ENCODE results near the gene THEM5. TPM values are rescaled to one million over a fixed set of nuclear protein-coding genes. Genes with fewer than 3 reads are reported as not detected.

The THEM5 gene
- total RNA-seq, 1 donor from 2014 or later, result not detected

DNA sequence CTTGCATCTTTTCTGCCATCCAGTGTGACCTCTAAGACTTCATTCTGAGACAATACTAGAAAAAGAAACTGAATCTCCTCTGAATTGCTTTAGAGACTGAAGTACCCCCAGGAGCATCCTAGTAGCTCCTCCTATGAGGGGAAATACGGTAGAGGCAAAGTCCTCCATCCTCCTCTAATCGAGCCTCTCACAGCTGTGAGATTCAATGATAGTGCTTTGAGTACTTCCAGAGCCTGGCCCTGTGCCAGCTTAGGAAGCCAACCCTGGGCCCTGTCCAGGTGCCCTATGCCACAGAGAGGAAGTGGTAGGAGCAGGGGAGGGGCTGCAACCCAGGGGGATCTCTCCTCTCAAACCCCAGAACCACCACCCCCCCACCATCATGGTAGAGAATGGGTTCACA lies 32.6 kb downstream of the THEM5 start:
- no peaks in the 10 kb centered on the region for H3K36me3 Mint-ChIP-seq (ENCODE audit: unreplicated experiment)
- DNase-seq (ENCODE audit: extremely low spot score, unreplicated experiment), result no peak
- H3K27me3 Mint-ChIP-seq (ENCODE audit: unreplicated experiment), result peaks cover 14% of the 10 kb centered on the region
- H3K4me1 Mint-ChIP-seq (ENCODE audit: unreplicated experiment), result no peaks in the 10 kb centered on the region
- H3K27ac Mint-ChIP-seq (ENCODE audit: unreplicated experiment), result no peak overlapping the region
- H3K9me3 Mint-ChIP-seq (ENCODE audit: unreplicated experiment), result no peaks in the 10 kb centered on the region
- TF ChIP-seq, protein P1, sequence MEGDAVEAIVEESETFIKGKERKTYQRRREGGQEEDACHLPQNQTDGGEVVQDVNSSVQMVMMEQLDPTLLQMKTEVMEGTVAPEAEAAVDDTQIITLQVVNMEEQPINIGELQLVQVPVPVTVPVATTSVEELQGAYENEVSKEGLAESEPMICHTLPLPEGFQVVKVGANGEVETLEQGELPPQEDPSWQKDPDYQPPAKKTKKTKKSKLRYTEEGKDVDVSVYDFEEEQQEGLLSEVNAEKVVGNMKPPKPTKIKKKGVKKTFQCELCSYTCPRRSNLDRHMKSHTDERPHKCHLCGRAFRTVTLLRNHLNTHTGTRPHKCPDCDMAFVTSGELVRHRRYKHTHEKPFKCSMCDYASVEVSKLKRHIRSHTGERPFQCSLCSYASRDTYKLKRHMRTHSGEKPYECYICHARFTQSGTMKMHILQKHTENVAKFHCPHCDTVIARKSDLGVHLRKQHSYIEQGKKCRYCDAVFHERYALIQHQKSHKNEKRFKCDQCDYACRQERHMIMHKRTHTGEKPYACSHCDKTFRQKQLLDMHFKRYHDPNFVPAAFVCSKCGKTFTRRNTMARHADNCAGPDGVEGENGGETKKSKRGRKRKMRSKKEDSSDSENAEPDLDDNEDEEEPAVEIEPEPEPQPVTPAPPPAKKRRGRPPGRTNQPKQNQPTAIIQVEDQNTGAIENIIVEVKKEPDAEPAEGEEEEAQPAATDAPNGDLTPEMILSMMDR (IDR thresholded peaks at IDR 0.05), result no peak
- H3K4me3 Mint-ChIP-seq (ENCODE audit: unreplicated experiment), result no peak overlapping the region

DNA sequence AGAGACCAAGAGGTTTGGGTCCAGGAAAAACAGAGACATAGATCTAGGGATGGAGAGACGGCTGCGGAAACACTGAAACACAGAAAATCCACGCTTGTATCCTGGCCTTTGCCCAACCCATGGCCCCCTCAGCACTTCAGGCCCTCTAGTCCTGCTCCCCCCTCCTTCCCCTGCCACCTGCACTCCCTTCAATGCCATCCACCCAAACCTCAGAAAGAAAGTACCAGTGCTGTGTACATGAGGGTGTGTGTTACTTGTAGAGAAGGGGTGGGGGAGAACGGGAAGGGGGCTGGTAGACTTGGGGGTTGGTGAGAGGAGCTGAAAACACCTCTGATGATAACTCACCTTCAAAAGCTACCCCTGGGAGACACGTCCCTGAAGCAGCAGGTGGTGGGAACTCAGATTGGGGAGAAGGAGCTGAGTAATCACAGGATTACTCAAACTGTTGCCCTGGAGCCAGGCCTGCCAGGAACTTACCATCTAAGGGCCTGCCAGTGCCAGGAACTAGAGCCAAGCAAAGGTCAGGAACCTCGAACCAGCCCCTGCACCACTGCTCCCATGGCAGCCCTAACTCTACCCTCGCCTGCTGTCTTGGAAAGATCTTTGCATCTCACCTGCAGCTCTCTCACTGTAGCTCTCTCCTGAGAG lies 33.4 kb downstream of the THEM5 start:
- Mint-ChIP-seq H3K27ac (ENCODE audit: unreplicated experiment) (no peak overlapping the region), H3K27me3 (ENCODE audit: unreplicated experiment) (peaks cover 7% of the 10 kb centered on the region), H3K4me3 (ENCODE audit: unreplicated experiment) (no peak overlapping the region), H3K9me3 (ENCODE audit: unreplicated experiment) (no peaks in the 10 kb centered on the region), H3K36me3 (ENCODE audit: unreplicated experiment) (no peaks in the 10 kb centered on the region), H3K4me1 (ENCODE audit: unreplicated experiment) (no peaks in the 10 kb centered on the region)
- no peak for DNase-seq (ENCODE audit: extremely low spot score, unreplicated experiment)
- TF ChIP-seq, protein P1 (IDR thresholded peaks at IDR 0.05), result no peak

DNA sequence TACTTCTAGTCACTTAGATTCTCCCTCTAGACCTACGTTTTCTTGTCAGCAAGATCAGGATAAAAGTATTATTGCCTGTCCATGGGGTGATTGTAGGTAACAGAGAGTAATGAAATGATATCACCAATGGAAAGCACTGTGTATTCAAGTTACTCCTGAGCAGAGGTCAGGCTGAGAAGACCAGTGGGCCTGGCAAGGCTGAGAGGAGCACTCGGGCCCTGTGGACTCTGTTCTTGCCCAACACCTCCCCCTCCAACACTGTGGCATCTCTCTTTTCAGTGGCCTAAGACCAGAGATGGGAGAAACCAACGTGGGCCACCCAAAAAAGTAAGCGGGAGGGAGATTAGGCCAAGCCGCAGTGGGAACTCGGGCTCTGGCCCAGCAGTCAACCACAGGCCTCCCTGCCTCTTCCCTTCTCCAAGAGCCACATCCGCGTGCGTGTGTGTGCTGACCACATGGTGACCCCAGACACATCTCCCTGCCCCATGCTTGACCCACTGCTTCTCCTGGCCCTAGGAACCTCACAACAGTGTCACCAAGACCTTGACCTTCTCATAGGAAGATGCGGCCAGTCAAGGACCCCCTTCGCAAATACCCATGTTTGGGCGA lies 34.2 kb downstream of the THEM5 start:
- Mint-ChIP-seq H3K36me3 (ENCODE audit: unreplicated experiment) (no peaks in the 10 kb centered on the region), H3K4me1 (ENCODE audit: unreplicated experiment) (no peaks in the 10 kb centered on the region), H3K27ac (ENCODE audit: unreplicated experiment) (no peak overlapping the region), H3K27me3 (ENCODE audit: unreplicated experiment) (peaks cover 5% of the 10 kb centered on the region), H3K4me3 (ENCODE audit: unreplicated experiment) (no peak overlapping the region), H3K9me3 (ENCODE audit: unreplicated experiment) (no peaks in the 10 kb centered on the region)
- no peak for DNase-seq (ENCODE audit: extremely low spot score, unreplicated experiment)
- TF ChIP-seq, protein P1 (IDR thresholded peaks at IDR 0.05), result no peak

DNA sequence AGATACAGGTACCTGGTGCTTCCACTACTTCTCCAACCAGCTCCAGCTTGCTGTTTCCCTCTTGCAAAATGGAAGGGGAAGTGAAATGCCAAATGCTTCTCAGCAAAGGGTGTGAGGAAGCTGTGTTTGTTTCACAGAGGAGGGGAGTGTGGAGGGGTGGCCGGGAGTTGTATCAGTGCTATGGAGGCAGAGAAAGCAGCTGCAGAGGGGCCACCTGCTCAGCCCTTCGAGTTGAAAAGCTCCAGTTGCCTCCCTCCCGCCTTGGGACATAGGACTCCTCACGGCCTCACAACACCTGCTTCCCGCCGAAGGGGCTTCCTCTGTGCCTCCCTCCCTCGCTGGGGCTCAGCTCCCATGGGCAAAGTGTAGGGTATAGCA lies 36.2 kb downstream of the THEM5 start:
- no peaks in the 10 kb centered on the region for H3K9me3 Mint-ChIP-seq (ENCODE audit: unreplicated experiment)
- TF ChIP-seq, protein P1 (IDR thresholded peaks at IDR 0.05), result no peak
- H3K4me1 Mint-ChIP-seq (ENCODE audit: unreplicated experiment), result no peaks in the 10 kb centered on the region
- H3K4me3 Mint-ChIP-seq (ENCODE audit: unreplicated experiment), result no peak overlapping the region
- no peak overlapping the region for H3K27ac Mint-ChIP-seq (ENCODE audit: unreplicated experiment)
- DNase-seq (ENCODE audit: extremely low spot score, unreplicated experiment), result no peak
- peaks cover 7% of the 10 kb centered on the region for H3K27me3 Mint-ChIP-seq (ENCODE audit: unreplicated experiment)
- no peaks in the 10 kb centered on the region for H3K36me3 Mint-ChIP-seq (ENCODE audit: unreplicated experiment)

DNA sequence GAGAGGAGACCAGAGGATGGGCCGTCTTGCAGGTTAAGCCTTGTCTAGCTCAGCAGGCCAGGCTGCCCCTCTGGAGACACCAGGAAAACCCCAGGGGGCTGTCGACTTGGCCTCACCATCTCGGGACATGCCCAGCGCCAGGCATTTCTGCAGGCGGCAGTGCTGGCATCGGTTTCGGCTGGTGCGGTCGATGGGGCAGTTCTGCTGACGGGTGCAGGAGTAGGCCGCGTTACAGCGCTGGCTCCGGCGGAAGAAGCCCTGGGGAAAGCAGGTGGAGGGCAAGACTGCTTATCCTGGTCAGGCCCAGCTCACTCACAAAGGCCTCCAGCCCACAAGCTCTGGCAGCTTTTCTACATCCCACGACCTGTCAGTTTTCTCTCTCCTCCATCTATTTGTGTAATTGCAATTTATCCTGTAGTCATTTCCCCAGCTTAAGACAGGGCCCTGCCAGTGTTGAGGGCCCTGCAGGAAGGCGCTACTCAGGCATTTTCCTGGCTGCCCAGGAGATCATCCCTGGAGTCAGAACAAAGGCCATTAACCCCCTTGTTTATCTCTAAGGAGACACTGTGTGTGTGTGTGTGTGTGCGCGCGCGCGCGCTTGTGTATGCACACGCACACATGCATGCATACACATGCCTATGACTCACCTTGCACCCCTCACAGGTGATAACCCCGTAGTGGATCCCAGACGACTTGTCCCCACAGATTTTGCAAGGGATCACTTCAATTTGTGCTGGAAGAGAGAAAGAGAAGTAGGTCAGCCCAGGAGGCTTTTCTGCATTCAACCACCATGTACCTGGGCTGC lies 36.8 kb downstream of the THEM5 start:
- Mint-ChIP-seq H3K27me3 (ENCODE audit: unreplicated experiment) (peaks cover 7% of the 10 kb centered on the region), H3K36me3 (ENCODE audit: unreplicated experiment) (no peaks in the 10 kb centered on the region), H3K4me3 (ENCODE audit: unreplicated experiment) (no peak overlapping the region), H3K4me1 (ENCODE audit: unreplicated experiment) (no peaks in the 10 kb centered on the region), H3K27ac (ENCODE audit: unreplicated experiment) (no peak overlapping the region), H3K9me3 (ENCODE audit: unreplicated experiment) (no peaks in the 10 kb centered on the region)
- no peak for DNase-seq (ENCODE audit: extremely low spot score, unreplicated experiment)
- TF ChIP-seq, protein P1 (IDR thresholded peaks at IDR 0.05), result no peak
